GM12873 (cell line): Measurements from ENCODE around the gene TIGD3.

Experiments
- TF ChIP-seq, protein P1 (sequence below): IDR thresholded peaks from 2 replicates; pipeline ENCODE4 v1.5.1; 2012; ENCODE audit warnings: low read depth, mild to moderate bottlenecking, moderate library complexity, low read length, control low read depth; ENCODE audit not compliant: insufficient read depth; ENCODE audit errors: missing control alignments

Gene TIGD3

GRCh38 chr11:65329944-65330403 is 24.6 kb upstream of the TIGD3 start:
- TF ChIP-seq, protein P1, sequence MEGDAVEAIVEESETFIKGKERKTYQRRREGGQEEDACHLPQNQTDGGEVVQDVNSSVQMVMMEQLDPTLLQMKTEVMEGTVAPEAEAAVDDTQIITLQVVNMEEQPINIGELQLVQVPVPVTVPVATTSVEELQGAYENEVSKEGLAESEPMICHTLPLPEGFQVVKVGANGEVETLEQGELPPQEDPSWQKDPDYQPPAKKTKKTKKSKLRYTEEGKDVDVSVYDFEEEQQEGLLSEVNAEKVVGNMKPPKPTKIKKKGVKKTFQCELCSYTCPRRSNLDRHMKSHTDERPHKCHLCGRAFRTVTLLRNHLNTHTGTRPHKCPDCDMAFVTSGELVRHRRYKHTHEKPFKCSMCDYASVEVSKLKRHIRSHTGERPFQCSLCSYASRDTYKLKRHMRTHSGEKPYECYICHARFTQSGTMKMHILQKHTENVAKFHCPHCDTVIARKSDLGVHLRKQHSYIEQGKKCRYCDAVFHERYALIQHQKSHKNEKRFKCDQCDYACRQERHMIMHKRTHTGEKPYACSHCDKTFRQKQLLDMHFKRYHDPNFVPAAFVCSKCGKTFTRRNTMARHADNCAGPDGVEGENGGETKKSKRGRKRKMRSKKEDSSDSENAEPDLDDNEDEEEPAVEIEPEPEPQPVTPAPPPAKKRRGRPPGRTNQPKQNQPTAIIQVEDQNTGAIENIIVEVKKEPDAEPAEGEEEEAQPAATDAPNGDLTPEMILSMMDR, result peak; percentile 75

DNA sequence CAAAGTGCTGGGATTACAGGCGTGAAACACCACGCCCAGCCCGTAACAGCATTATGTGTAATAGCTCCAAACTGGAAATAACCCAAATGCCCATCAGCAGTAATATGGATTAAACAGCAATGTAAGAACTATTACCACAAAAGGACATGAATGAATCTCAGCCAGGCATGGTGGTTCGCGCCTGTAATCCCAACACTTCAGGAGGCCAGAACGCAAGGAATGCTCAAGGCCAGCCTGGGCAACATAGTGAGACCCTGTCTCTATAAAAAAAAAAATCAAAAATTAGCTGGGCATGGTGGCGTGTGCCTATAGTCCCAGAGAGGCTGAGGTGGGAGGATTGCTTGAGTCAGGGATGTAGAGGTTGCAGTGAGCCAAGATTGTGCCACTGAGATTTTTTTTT is 24.0 kb upstream of the TIGD3 start:
- TF ChIP-seq, protein P1, result no peak

DNA sequence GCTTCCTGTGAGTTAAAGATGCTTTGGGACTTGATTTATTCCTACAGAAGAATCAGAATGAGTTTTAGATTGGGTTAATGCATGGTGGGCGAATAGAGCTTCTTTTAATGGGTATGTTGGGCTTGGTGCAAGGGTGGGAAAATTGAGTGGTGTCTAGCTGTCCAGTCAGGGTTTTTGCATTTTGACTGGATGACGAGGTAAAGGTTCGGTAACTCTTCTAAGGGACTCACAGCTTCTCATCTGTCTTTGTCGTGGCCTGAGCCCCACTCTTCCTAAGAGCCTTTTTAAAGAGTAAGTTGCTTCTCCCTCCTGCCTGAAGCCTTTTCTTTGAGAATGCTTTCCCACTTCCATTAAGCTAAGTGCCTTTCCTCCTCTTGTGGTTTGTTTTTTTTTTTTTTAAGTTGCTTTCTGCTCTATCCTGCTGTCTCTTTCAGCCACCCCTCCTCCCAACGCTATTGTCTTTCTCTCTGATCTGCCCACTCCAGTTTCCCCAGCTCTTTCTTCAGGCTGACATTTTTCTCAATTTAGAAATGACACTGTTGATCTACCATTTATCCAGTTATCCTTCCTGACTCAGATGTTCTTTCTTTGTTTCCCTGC is 19.8 kb upstream of the TIGD3 start:
- TF ChIP-seq, protein P1, result no peak

DNA sequence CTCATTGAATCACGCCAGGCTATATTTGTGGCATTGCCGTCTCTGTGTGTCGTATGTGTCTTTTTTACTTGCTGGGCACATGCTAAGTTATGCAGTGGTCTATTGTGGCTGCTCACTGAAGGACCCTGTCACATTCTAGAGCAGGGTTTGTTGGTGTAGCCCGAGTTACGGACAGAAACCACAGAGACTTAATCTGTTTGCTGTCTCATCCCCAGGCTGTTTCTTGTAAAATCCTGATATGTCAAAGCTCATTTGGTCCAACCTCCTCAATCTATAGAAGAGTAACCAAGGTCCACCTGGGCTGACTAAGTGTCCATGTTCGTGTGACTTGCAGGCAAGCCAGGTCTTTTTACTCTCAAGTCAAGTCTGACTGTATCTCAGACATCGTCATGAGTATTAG is 15.9 kb upstream of the TIGD3 start:
- TF ChIP-seq, protein P1, result no peak

DNA sequence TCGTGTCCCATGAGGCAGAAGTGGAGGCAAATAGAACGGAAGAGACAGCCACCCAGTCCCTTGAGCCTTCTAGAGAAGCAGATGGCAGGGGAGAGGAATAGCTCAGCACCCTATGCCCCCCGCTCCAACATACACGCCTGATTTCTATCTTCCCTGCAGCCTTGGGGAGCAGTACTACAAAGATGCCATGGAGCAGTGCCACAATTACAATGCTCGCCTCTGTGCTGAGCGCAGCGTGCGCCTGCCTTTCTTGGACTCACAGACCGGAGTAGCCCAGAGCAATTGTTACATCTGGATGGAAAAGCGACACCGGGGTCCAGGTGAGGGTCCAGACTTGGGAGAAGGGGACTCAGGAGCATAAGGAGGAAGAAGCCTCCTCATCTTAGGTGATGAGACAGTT is 14.3 kb upstream of the TIGD3 start:
- TF ChIP-seq, protein P1, result no peak

- TF ChIP-seq, protein P1, result no peak
Measured at GRCh38 chr11:65341856-65342255, 12.7 kb upstream of the TIGD3 start.

DNA sequence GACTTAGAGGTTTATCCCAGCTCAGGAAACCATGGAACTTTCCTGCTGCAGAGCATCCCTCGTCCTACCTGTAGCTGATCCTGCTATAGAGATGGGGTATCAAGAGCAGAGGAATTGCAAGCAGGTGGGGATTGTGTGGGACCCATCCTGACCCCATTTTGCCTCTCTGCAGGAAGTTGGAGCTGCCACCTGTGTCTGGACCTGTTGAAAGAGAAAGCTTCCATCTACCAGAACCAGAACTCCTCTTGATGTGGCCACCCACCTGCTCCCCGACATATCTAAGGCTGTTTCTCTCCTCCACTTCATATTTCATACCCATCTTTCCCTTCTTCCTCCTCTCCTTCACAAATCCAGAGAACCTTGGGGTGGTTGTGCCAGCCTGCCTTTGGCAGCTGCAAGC is 3.0 kb upstream of the TIGD3 start:
- TF ChIP-seq, protein P1, result no peak
